GM21390 (cell line): ENCODE data around the gene SF3B2.
"Not testable (repeated sequence)": the region's sequence is repeated elsewhere in the genome, so short reads cannot be mapped to it uniquely, and the experiment has no call there.

Experiments
- ATAC-seq: cut with Tn5 transposase; IDR thresholded peaks from one replicate; pipeline ENCODE4 v1.9.1; 2021; ENCODE audit not compliant: unreplicated experiment

Gene SF3B2

GRCh38 chr11:66016793-66017177 lies 35.4 kb upstream of the SF3B2 start:
- no peak for ATAC-seq

- ATAC-seq = no peak
Observed at GRCh38 chr11:66017321-66017720, 34.8 kb upstream of the SF3B2 start.

GRCh38 chr11:66020212-66020611 lies 32.0 kb upstream of the SF3B2 start:
- no peak for ATAC-seq

- no peak for ATAC-seq
Observed at GRCh38 chr11:66020618-66021357, 31.4 kb upstream of the SF3B2 start.

- no peak for ATAC-seq
Observed at GRCh38 chr11:66022401-66023185, 29.6 kb upstream of the SF3B2 start.

- not testable (repeated sequence) for ATAC-seq
Observed at GRCh38 chr11:66023186-66023440, 29.1 kb upstream of the SF3B2 start.

GRCh38 chr11:66026017-66026529 lies 26.1 kb upstream of the SF3B2 start, which contains the start of gene CATSPER1:
Gene CATSPER1, minus strand, starts transcription at chr11:66026479. Its CDS starts 100 bp downstream, at chr11:66026379.
- no peak for ATAC-seq

GRCh38 chr11:66032957-66033735 lies 19.0 kb upstream of the SF3B2 start:
- ATAC-seq = no peak

- ATAC-seq = no peak
Observed at GRCh38 chr11:66035653-66036333, 16.4 kb upstream of the SF3B2 start.

GRCh38 chr11:66036334-66036710 lies 15.8 kb upstream of the SF3B2 start:
- no peak for ATAC-seq

- ATAC-seq = no peak
Observed at GRCh38 chr11:66037327-66037726, 14.8 kb upstream of the SF3B2 start.

- no peak for ATAC-seq
Observed at GRCh38 chr11:66039765-66040164, 12.4 kb upstream of the SF3B2 start.

- ATAC-seq = no peak
Observed at GRCh38 chr11:66042227-66042995, 9.8 kb upstream of the SF3B2 start.

GRCh38 chr11:66042996-66043906 lies 8.9 kb upstream of the SF3B2 start:
- ATAC-seq = no peak

GRCh38 chr11:66044757-66045156 lies 7.4 kb upstream of the SF3B2 start:
- no peak for ATAC-seq

- peak; percentile 46 for ATAC-seq
Observed at GRCh38 chr11:66045177-66045639, 7.0 kb upstream of the SF3B2 start.

GRCh38 chr11:66046901-66047300 lies 5.3 kb upstream of the SF3B2 start:
- no peak for ATAC-seq

GRCh38 chr11:66047541-66048365 lies 4.4 kb upstream of the SF3B2 start:
- ATAC-seq = no peak
